ENCODE results near the gene GMEB2.

Gene GMEB2

DNA sequence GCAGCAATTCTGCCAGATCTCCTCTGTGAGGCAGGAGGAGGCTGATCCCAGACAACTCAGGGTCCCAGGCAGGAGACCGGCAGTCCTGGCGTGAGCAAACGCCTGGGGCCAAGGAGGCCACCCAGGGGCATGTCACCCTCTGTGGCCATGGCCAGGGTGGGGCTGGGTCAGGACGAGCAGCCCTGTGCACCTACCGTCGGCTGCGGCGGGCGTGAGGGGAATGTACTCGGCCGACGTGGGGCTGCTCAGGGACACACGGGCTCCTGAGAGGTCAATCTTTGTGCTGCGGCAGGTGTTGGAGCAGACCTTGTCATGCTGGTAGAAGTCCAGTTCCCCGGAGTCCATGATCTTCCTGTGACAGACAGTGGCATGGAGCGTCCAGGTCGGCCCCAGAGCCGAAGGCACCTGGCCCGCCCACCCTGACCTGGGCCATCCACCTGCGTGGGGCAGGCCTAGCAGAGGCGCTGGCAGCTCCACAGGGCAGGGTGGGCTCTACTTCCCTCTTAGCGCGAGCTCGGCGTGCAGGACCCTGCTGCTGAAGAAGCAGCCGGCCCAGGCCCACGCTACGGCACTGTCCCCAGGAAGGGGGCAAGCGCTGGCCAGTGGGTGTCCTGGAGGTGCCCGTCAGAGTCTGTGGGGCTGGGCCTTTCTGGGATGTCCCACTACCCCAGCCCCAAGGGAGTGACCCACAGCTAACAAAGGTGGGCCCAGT, 31.3 kb downstream of the GMEB2 start:
- no peak overlapping the region for H3K27ac ChIP-seq (ENCODE audit: low read depth, low read length, severe bottlenecking)
- H3K9me3 ChIP-seq (ENCODE audit: control insufficient read depth, low read length) = no peaks in the 10 kb centered on the region
- no peak overlapping the region for H3K4me3 ChIP-seq (ENCODE audit: extremely low read depth, insufficient read depth, low read length, poor library complexity, severe bottlenecking)
- H3K36me3 ChIP-seq (ENCODE audit: control insufficient read depth, insufficient read depth, low read length) = peaks cover 58% of the 10 kb centered on the region
- H3K4me1 ChIP-seq (ENCODE audit: control insufficient read depth, insufficient read depth, low read length, poor library complexity, severe bottlenecking) = peaks cover 6% of the 10 kb centered on the region
- WGBS, 2 experiments (ENCODE audit: insufficient coverage in 2 of 2) = 95 to 97% methylated on average over 23 to 29 of the region's 30 CpGs

GRCh38 chr20:63594043-63594561, 32.8 kb downstream of the GMEB2 start:
- H3K4me1 ChIP-seq (ENCODE audit: control insufficient read depth, insufficient read depth, low read length, poor library complexity, severe bottlenecking) = peaks cover 6% of the 10 kb centered on the region
- H3K36me3 ChIP-seq (ENCODE audit: control insufficient read depth, insufficient read depth, low read length) = peaks cover 56% of the 10 kb centered on the region
- no peaks in the 10 kb centered on the region for H3K9me3 ChIP-seq (ENCODE audit: control insufficient read depth, low read length)
- H3K27ac ChIP-seq (ENCODE audit: low read depth, low read length, severe bottlenecking) = no peak overlapping the region
- no peak overlapping the region for H3K4me3 ChIP-seq (ENCODE audit: extremely low read depth, insufficient read depth, low read length, poor library complexity, severe bottlenecking)
- 89 to 93% methylated on average over 9 to 10 of the region's 10 CpGs for WGBS, 2 experiments (ENCODE audit: insufficient coverage in 2 of 2)

DNA sequence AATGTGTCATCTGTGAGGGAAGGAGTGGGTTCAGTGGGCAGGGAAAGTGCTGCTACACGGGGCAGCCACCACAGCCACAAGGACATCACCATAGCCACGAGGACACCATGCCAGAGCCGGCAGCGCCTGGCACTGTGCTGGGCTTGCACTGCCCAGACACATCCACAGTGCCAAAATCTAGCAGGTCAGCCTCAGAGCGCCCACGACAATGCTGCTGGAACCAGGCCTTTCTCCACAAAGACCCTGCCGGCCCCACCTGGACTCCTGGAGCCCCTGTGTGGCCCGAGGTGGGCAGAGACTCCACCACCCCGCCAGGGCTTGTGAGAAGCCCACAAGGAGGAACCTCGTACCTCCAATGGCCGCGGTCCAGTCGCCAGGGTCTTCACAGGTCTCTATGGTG, 34.2 kb downstream of the GMEB2 start:
- H3K4me3 ChIP-seq (ENCODE audit: extremely low read depth, insufficient read depth, low read length, poor library complexity, severe bottlenecking) = no peak overlapping the region
- H3K27ac ChIP-seq (ENCODE audit: low read depth, low read length, severe bottlenecking) = no peak overlapping the region
- peaks cover 51% of the 10 kb centered on the region for H3K36me3 ChIP-seq (ENCODE audit: control insufficient read depth, insufficient read depth, low read length)
- H3K4me1 ChIP-seq (ENCODE audit: control insufficient read depth, insufficient read depth, low read length, poor library complexity, severe bottlenecking) = peaks cover 6% of the 10 kb centered on the region
- no peaks in the 10 kb centered on the region for H3K9me3 ChIP-seq (ENCODE audit: control insufficient read depth, low read length)
- 97 to 98% methylated on average over 11 to 13 of the region's 13 CpGs for WGBS, 2 experiments (ENCODE audit: insufficient coverage in 2 of 2)

- Histone ChIP-seq H3K4me3 (ENCODE audit: extremely low read depth, insufficient read depth, low read length, poor library complexity, severe bottlenecking) (no peak overlapping the region), H3K36me3 (ENCODE audit: control insufficient read depth, insufficient read depth, low read length) (peaks cover 54% of the 10 kb centered on the region), H3K4me1 (ENCODE audit: control insufficient read depth, insufficient read depth, low read length, poor library complexity, severe bottlenecking) (peaks cover 6% of the 10 kb centered on the region), H3K9me3 (ENCODE audit: control insufficient read depth, low read length) (no peaks in the 10 kb centered on the region), H3K27ac (ENCODE audit: low read depth, low read length, severe bottlenecking) (no peak overlapping the region)
- WGBS, 2 experiments (ENCODE audit: insufficient coverage in 2 of 2) = 95 to 97% methylated on average over 28 of the region's 28 CpGs
Observed at GRCh38 chr20:63591786-63592355, 35.0 kb downstream of the GMEB2 start.

DNA sequence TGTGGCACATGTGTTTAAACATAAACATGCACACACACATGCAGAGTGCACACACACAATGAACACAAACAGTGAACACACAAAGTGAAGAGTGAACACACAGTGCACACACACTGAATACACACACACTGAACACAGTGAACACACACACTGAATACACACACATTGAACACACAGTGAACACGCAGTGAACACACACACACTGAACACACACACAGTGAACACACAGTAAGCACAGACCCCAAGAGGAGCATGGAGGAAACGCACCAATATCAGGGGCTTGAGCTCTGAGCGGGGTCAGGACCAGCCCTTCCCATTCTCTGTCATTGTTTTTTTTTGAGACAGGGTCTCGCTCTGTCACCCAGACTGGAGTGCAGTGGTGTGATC, 35.8 kb downstream of the GMEB2 start:
- Histone ChIP-seq H3K27ac (ENCODE audit: low read depth, low read length, severe bottlenecking) (no peak overlapping the region), H3K4me1 (ENCODE audit: control insufficient read depth, insufficient read depth, low read length, poor library complexity, severe bottlenecking) (peaks cover 6% of the 10 kb centered on the region), H3K9me3 (ENCODE audit: control insufficient read depth, low read length) (no peaks in the 10 kb centered on the region), H3K4me3 (ENCODE audit: extremely low read depth, insufficient read depth, low read length, poor library complexity, severe bottlenecking) (no peak overlapping the region), H3K36me3 (ENCODE audit: control insufficient read depth, insufficient read depth, low read length) (peaks cover 53% of the 10 kb centered on the region)
- 87 to 89% methylated on average over 4 of the region's 4 CpGs for WGBS, 2 experiments (ENCODE audit: insufficient coverage in 2 of 2)

DNA sequence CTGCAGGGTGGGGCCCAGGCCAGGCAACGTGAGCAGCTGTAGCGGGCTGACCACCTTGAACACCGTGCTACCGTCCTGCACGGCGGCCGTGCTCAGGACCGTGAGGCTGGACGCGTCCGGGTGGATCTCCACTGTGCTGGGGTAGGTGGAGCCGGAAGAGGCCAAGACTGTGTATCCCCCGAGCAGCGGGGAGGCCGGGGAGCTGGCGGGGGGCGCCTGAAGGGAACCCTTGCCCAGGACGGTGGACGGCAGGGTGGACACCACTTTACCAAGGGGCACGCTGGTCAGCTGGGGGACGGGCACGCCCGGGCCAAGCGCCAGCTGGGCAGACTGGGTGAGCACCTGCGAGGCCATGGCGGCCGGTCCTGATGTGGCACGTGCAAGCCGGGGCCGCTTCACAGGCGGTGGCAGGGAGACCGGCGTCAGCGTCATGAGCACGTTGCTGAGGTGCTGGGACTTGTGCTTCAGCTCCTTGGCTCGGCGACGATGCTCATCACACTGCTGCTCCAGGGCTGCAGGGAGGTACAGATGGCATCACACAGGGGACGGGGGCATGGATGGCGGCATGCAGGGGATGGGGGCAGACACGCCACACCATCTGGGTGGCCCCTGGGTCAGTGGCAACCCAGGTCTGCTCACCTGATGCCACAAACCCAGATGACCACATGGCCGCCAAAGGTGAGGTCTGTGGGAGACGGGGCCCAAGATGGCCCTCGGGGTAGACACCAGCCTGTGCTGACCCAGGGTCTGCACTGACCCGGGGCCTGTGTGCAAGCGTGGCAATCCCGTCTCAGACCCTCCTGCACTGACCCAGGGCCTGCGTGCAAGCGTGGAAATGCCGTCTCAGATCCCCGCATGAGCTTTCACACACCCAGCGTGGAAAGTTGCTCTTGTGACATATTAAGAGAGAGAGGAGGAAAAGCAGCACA, 36.4 kb downstream of the GMEB2 start:
- no peaks in the 10 kb centered on the region for H3K9me3 ChIP-seq (ENCODE audit: control insufficient read depth, low read length)
- H3K36me3 ChIP-seq (ENCODE audit: control insufficient read depth, insufficient read depth, low read length) = peaks cover 46% of the 10 kb centered on the region
- no peak overlapping the region for H3K4me3 ChIP-seq (ENCODE audit: extremely low read depth, insufficient read depth, low read length, poor library complexity, severe bottlenecking)
- WGBS, 2 experiments (ENCODE audit: insufficient coverage in 2 of 2) = 95 to 96% methylated on average over 44 to 52 of the region's 52 CpGs
- H3K4me1 ChIP-seq (ENCODE audit: control insufficient read depth, insufficient read depth, low read length, poor library complexity, severe bottlenecking) = peaks cover 6% of the 10 kb centered on the region
- H3K27ac ChIP-seq (ENCODE audit: low read depth, low read length, severe bottlenecking) = no peak overlapping the region

- 95 to 96% methylated on average over 29 to 32 of the region's 38 CpGs for WGBS, 2 experiments (ENCODE audit: insufficient coverage in 2 of 2)
- peak overlapping the region; percentile 6 for H3K27ac ChIP-seq (ENCODE audit: low read depth, low read length, severe bottlenecking)
Observed at GRCh38 chr20:63589261-63590217, 37.4 kb downstream of the GMEB2 start.

DNA sequence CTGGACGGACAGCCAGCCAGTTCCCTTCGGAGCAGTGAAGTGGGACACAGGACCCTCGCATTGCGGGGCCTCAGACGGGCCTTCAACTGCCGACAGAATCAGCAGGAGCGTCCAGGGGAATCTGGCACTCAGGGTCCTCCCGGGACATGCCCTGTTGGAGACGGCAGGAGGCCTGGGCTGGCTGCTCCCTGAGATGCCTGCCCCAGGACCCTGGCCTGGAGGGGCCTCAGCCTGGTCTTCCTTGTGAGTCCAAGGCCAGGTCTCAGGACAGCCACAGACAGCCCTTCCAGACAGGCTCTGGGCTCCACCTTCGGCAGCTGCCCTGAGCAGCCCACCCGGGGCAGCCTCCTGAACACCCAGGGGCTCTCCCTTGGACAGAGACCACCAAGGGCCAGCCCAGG, 38.3 kb downstream of the GMEB2 start:
- Histone ChIP-seq H3K4me1 (ENCODE audit: control insufficient read depth, insufficient read depth, low read length, poor library complexity, severe bottlenecking) (no peaks in the 10 kb centered on the region), H3K4me3 (ENCODE audit: extremely low read depth, insufficient read depth, low read length, poor library complexity, severe bottlenecking) (no peak overlapping the region), H3K27ac (ENCODE audit: low read depth, low read length, severe bottlenecking) (peak overlapping the region; percentile 6), H3K36me3 (ENCODE audit: control insufficient read depth, insufficient read depth, low read length) (peaks cover 41% of the 10 kb centered on the region), H3K9me3 (ENCODE audit: control insufficient read depth, low read length) (no peaks in the 10 kb centered on the region)
- WGBS, 2 experiments (ENCODE audit: insufficient coverage in 2 of 2) = 96 to 97% methylated on average over 9 to 11 of the region's 11 CpGs

More at GRCh38 chr20:63589261-63590217, 37.4 kb downstream of the GMEB2 start:
- H3K36me3 ChIP-seq (ENCODE audit: control insufficient read depth, insufficient read depth, low read length) = peaks cover 44% of the 10 kb centered on the region
- H3K4me1 ChIP-seq (ENCODE audit: control insufficient read depth, insufficient read depth, low read length, poor library complexity, severe bottlenecking) = peaks cover 6% of the 10 kb centered on the region
- H3K4me3 ChIP-seq (ENCODE audit: extremely low read depth, insufficient read depth, low read length, poor library complexity, severe bottlenecking) = no peak overlapping the region
- no peaks in the 10 kb centered on the region for H3K9me3 ChIP-seq (ENCODE audit: control insufficient read depth, low read length)

- H3K9me3 ChIP-seq (ENCODE audit: control insufficient read depth, low read length) = no peaks in the 10 kb centered on the region
- H3K4me3 ChIP-seq (ENCODE audit: extremely low read depth, insufficient read depth, low read length, poor library complexity, severe bottlenecking) = no peak overlapping the region
- WGBS, 2 experiments (ENCODE audit: insufficient coverage in 2 of 2) = 76 to 85% methylated on average over 8 to 14 of the region's 19 CpGs
- H3K4me1 ChIP-seq (ENCODE audit: control insufficient read depth, insufficient read depth, low read length, poor library complexity, severe bottlenecking) = no peaks in the 10 kb centered on the region
- peaks cover 35% of the 10 kb centered on the region for H3K36me3 ChIP-seq (ENCODE audit: control insufficient read depth, insufficient read depth, low read length)
- no peak overlapping the region for H3K27ac ChIP-seq (ENCODE audit: low read depth, low read length, severe bottlenecking)
Observed at GRCh38 chr20:63587776-63588591, 38.9 kb downstream of the GMEB2 start.

All from mesodermal cell (in vitro differentiated cells).